Gastrocnemius medialis (tissue), 4 donors: Measurements from ENCODE around the gene JDP2.

Experiments used
- CTCF ChIP-seq, 5 experiments: fragments of 450-650 bp in 3 of 5; fragments of 200-600 bp in 2 of 5; sonication (generic) in 2 of 5; IDR thresholded peaks in 4 of 5; conservative IDR thresholded peaks in 1 of 5; 1 replicate in 4 of 5; 2 replicates in 1 of 5; pipeline ENCODE4 v1.5.1; 2016 to 2019; ENCODE audit warnings: antibody characterized with exemption in 5 of 5, mild to moderate bottlenecking in 3 of 5, moderate library complexity in 3 of 5
- POLR2A ChIP-seq, 2 donors: fragments of 450-650 bp; IDR thresholded peaks; one replicate each; pipeline ENCODE4 v1.6.1; 2017; ENCODE audit warnings: antibody characterized with exemption in 2 of 2, mild to moderate bottlenecking in 2 of 2, moderate library complexity in 2 of 2

- TF ChIP-seq POLR2A (IDR thresholded peaks at IDR 0.05) = no peak
- TF ChIP-seq CTCF (IDR thresholded peaks at IDR 0.05 in 4 of 5, conservative IDR thresholded peaks at IDR 0.05 in 1 of 5) = no peak
These were observed 87.8 kb downstream of the JDP2 start for GRCh38 chr14:75515629-75515996.
